ENCODE results near the gene NDUFA6.

DNA sequence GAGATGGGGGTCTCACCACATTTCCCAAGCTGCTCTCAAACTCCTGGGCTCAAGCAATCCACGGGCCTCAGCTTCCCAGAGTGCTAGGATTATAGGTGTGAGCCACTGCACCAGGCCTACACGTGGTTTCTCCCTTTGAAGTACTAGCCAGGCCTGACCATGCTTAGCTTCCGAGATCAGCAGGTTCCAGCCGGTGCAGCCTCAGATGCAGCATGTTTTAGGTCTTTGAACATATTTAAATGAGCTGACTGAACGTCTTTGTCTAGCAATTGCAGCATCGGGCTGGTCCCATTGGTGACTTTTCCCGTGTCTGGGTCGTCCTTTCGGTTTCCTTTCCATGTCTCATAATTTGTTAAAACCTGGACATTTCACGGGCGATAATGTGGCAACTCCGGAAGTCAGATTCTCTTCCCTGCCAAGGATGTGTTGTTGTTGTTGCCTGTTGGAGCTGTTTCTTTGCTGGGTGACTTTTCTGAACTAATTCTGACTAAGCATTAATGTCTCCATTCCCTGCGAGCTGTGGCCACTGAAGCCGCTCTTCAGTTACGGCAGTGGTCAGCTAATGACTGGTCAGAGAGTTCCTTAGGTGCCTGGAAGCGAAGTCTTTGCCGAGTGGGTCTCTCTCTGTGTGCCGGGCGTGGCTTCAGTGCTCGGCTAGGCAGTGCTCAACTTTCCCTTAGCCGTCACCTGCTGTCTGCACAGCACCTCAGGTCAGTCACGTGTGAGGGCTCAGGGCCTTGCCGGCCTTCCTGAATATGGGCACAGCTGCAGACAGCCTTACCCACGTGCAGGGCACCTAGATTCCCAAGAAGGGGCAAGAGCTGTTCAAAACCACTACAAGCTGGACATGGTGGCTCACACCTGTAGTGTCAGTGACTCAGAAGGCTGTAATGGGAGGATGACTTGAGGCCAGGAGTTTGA, 43.8 kb upstream of the NDUFA6 start:
- TF ChIP-seq SIN3A (IDR thresholded peaks at IDR 0.05; ENCODE audit: low read depth), result no peak
- TF ChIP-seq POLR2A (IDR thresholded peaks at IDR 0.05; ENCODE audit: borderline replicate concordance, extremely low read depth, insufficient read depth, insufficient read length), result no peak
- TF ChIP-seq, protein P1, sequence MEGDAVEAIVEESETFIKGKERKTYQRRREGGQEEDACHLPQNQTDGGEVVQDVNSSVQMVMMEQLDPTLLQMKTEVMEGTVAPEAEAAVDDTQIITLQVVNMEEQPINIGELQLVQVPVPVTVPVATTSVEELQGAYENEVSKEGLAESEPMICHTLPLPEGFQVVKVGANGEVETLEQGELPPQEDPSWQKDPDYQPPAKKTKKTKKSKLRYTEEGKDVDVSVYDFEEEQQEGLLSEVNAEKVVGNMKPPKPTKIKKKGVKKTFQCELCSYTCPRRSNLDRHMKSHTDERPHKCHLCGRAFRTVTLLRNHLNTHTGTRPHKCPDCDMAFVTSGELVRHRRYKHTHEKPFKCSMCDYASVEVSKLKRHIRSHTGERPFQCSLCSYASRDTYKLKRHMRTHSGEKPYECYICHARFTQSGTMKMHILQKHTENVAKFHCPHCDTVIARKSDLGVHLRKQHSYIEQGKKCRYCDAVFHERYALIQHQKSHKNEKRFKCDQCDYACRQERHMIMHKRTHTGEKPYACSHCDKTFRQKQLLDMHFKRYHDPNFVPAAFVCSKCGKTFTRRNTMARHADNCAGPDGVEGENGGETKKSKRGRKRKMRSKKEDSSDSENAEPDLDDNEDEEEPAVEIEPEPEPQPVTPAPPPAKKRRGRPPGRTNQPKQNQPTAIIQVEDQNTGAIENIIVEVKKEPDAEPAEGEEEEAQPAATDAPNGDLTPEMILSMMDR (IDR thresholded peaks at IDR 0.05 in 2 of 3, conservative IDR thresholded peaks at IDR 0.05 in 1 of 3; ENCODE audit: borderline replicate concordance in 1 of 3, insufficient read depth in 1 of 3, low read depth in 2 of 3, low read length in 2 of 3), result no peak
- no peak for TF ChIP-seq EGR1 (IDR thresholded peaks at IDR 0.05; ENCODE audit: low read depth)
- TF ChIP-seq POLR2AphosphoS5 (IDR thresholded peaks at IDR 0.05; ENCODE audit: low read depth, low read length), result no peak
- no peak for TF ChIP-seq ELF1 (IDR thresholded peaks at IDR 0.05; ENCODE audit: borderline replicate concordance, low read depth)
- no peak for TF ChIP-seq RAD21 (IDR thresholded peaks at IDR 0.05; ENCODE audit: low read depth)
- no peak for TF ChIP-seq CBX3 (IDR thresholded peaks at IDR 0.05; ENCODE audit: low read depth)
- TF ChIP-seq YY1 (IDR thresholded peaks at IDR 0.05; ENCODE audit: extremely low read depth, insufficient replicate concordance, low read depth, low read length), result no peak
- no peak for TF ChIP-seq ZFX (IDR thresholded peaks at IDR 0.05)
- TF ChIP-seq EZH2 (IDR thresholded peaks at IDR 0.05), result no peak
- no peak for TF ChIP-seq SP1 (IDR thresholded peaks at IDR 0.05; ENCODE audit: low read depth)
- TF ChIP-seq CEBPB (IDR thresholded peaks at IDR 0.05; ENCODE audit: low read depth), result no peak
- no peak for TF ChIP-seq JUND (IDR thresholded peaks at IDR 0.05)
